ENCODE data around the gene DSE. TPM values are rescaled to one million over a fixed set of nuclear protein-coding genes. Genes with fewer than 3 reads are reported as not detected.

Gene DSE
- total RNA-seq, 1 experiment from 2014 or later = 38.5 TPM

DNA sequence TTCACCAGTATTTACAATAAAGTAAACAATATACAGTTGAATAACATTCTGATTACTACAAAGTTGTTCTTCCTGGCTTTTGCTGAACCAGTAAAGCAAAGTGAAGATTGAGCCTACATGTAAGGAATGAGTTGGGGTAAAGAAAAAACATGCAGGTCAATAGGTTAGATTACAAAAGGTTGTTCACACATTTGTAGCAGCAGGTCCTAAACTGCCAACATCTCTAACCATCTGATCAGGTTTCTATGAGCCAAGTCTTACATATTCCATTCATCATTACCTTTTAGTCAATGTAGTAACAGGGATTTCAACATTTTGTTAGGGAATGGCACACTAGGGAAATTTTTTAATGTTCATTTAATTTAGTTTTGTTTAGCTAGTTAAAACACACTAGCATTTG, 81.2 kb downstream of the DSE start:
- ChIA-PET CTCF (no interaction called here), RAD21 (ENCODE audit: low non-redundant PET in 1 of 2, low total read pairs in 2 of 2, uncharacterized antibody in 2 of 2, unreplicated experiment in 2 of 2) (no interaction called here), POLR2A (no interaction called here)
- H3K9me3 ChIP-seq (ENCODE audit: control insufficient read depth in 1 of 2, insufficient read depth in 1 of 2, low read depth in 1 of 2, low read length in 2 of 2) = no peaks in the 10 kb centered on the region
- no peaks in the 10 kb centered on the region for H3K4me1 ChIP-seq (ENCODE audit: control insufficient read depth in 1 of 2, insufficient read depth in 2 of 2, low read length in 2 of 2)
- H3K27me3 ChIP-seq (ENCODE audit: insufficient read depth, low read length) = no peaks in the 10 kb centered on the region
- no peak overlapping the region for H3K4me2 ChIP-seq (ENCODE audit: low read length)
- H3K9me2 ChIP-seq (ENCODE audit: insufficient read depth) = no peaks in the 10 kb centered on the region
- no peaks in the 10 kb centered on the region for H3K36me3 ChIP-seq (ENCODE audit: control insufficient read depth in 1 of 2, insufficient read depth in 2 of 2, low read length in 2 of 2)
- no TSS peak for BruUV-seq (replicated peaks)
- no peak for DNase-seq (ENCODE audit: low read depth, low spot score)
- no peaks in the 10 kb centered on the region for H4K20me1 ChIP-seq (ENCODE audit: insufficient read depth)
- no peak overlapping the region for H3K27ac ChIP-seq (ENCODE audit: low read depth, low read length)
- TF ChIP-seq CEBPB (IDR thresholded peaks at IDR 0.05; ENCODE audit: low read depth) (no peak), FOSL1 (IDR thresholded peaks at IDR 0.05; ENCODE audit: low read depth) (no peak), EZH2 (IDR thresholded peaks at IDR 0.05) (no peak), CBX3 (IDR thresholded peaks at IDR 0.05; ENCODE audit: low read depth) (no peak), ZFX (IDR thresholded peaks at IDR 0.05) (no peak), SIN3A (IDR thresholded peaks at IDR 0.05; ENCODE audit: low read depth) (no peak), YY1 (IDR thresholded peaks at IDR 0.05; ENCODE audit: extremely low read depth, insufficient replicate concordance, low read depth, low read length) (no peak), JUND (IDR thresholded peaks at IDR 0.05) (no peak), SP1 (IDR thresholded peaks at IDR 0.05; ENCODE audit: low read depth) (no peak), ELF1 (IDR thresholded peaks at IDR 0.05; ENCODE audit: borderline replicate concordance, low read depth) (no peak), ZNF274 (IDR thresholded peaks at IDR 0.05; ENCODE audit: low read depth, low read length) (no peak), EZH2phosphoT487 (IDR thresholded peaks at IDR 0.05; ENCODE audit: borderline replicate concordance) (no peak), TCF7L2 (IDR thresholded peaks at IDR 0.05; ENCODE audit: borderline replicate concordance, extremely low read depth, insufficient read depth, insufficient read length) (no peak), POLR2A (IDR thresholded peaks at IDR 0.05; ENCODE audit: borderline replicate concordance, extremely low read depth, insufficient read depth, insufficient read length) (no peak)
- TF ChIP-seq, protein P1, sequence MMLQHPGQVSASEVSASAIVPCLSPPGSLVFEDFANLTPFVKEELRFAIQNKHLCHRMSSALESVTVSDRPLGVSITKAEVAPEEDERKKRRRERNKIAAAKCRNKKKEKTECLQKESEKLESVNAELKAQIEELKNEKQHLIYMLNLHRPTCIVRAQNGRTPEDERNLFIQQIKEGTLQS (IDR thresholded peaks at IDR 0.05) = no peak
- TF ChIP-seq, protein P2, sequence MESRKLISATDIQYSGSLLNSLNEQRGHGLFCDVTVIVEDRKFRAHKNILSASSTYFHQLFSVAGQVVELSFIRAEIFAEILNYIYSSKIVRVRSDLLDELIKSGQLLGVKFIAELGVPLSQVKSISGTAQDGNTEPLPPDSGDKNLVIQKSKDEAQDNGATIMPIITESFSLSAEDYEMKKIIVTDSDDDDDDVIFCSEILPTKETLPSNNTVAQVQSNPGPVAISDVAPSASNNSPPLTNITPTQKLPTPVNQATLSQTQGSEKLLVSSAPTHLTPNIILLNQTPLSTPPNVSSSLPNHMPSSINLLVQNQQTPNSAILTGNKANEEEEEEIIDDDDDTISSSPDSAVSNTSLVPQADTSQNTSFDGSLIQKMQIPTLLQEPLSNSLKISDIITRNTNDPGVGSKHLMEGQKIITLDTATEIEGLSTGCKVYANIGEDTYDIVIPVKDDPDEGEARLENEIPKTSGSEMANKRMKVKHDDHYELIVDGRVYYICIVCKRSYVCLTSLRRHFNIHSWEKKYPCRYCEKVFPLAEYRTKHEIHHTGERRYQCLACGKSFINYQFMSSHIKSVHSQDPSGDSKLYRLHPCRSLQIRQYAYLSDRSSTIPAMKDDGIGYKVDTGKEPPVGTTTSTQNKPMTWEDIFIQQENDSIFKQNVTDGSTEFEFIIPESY (IDR thresholded peaks at IDR 0.05; ENCODE audit: extremely low read depth, insufficient replicate concordance, low read length) = no peak
- TF ChIP-seq, protein P3, sequence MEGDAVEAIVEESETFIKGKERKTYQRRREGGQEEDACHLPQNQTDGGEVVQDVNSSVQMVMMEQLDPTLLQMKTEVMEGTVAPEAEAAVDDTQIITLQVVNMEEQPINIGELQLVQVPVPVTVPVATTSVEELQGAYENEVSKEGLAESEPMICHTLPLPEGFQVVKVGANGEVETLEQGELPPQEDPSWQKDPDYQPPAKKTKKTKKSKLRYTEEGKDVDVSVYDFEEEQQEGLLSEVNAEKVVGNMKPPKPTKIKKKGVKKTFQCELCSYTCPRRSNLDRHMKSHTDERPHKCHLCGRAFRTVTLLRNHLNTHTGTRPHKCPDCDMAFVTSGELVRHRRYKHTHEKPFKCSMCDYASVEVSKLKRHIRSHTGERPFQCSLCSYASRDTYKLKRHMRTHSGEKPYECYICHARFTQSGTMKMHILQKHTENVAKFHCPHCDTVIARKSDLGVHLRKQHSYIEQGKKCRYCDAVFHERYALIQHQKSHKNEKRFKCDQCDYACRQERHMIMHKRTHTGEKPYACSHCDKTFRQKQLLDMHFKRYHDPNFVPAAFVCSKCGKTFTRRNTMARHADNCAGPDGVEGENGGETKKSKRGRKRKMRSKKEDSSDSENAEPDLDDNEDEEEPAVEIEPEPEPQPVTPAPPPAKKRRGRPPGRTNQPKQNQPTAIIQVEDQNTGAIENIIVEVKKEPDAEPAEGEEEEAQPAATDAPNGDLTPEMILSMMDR (IDR thresholded peaks at IDR 0.05 in 2 of 3, conservative IDR thresholded peaks at IDR 0.05 in 1 of 3; ENCODE audit: borderline replicate concordance in 1 of 3, insufficient read depth in 1 of 3, low read depth in 2 of 3, low read length in 2 of 3) = no peak
- no peak for ATAC-seq
- no peak overlapping the region for H3K9ac ChIP-seq (ENCODE audit: low read length)
- H3K79me2 ChIP-seq (ENCODE audit: insufficient read depth, low read length) = no peaks in the 10 kb centered on the region
- H2AFZ ChIP-seq (ENCODE audit: low read depth, low read length, poor library complexity, severe bottlenecking) = no peak overlapping the region
- H3K4me3 ChIP-seq (replicated peaks in 1 of 2; ENCODE audit: low read depth in 1 of 2, low read length in 2 of 2) = no peak overlapping the region
- intact Hi-C loops (cut with micrococcal nuclease) = no loop called here
